IPS-18c (cell line): ENCODE results near the gene ABCA4.

Source experiments
- H3K4me3 ChIP-seq: 2 replicates; pipeline ENCODE4 v1.7.0; 2013; ENCODE audit warnings: low read depth, mild to moderate bottlenecking, low read length, moderate library complexity; ENCODE audit not compliant: insufficient read depth
- H3K9me3 ChIP-seq: one replicate; pipeline ENCODE4 v1.6.1; 2013; ENCODE audit warnings: mild to moderate bottlenecking, low read length, moderate library complexity; ENCODE audit not compliant: control insufficient read depth, insufficient read depth

The ABCA4 gene

DNA sequence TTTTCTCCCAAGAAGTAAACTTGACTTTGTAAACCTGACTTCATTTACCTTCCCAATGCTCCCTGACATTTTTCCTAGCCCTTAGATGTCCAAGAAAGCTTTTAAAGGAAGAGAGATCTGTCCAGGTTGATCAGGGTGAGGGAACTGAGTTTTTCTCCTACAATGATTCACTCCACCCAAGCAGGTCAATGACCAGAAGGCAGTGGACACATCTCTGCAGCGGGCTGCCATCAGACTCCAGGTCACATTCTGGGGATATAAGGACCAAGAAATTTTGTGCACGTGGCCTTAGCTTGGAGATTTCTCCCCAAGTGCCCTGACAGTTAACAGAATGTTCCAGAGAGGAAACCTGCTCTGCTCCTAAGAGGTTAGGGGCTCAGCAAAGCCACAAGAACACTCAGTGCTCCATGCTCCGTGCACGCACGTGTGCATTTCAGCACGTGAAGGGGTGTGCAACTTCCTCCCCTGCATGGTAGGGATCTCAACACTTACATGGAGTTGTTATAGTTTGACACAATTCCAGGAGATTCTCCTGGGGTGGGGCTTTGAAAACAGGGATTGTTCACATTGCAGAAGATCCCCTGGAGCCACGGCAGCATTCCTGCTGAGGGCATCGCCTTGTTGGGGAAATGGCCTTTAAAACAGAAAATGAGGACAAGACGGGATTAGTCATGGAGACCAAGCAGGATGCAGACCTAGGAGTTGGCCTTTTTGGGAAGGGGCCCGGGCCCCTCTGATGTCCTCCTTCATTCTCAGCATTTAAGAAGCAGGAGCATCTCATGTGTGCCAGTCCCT lies 9.8 kb downstream of the ABCA4 start:
- Histone ChIP-seq H3K9me3 (no peaks in the 10 kb centered on the region), H3K4me3 (no peak overlapping the region)

DNA sequence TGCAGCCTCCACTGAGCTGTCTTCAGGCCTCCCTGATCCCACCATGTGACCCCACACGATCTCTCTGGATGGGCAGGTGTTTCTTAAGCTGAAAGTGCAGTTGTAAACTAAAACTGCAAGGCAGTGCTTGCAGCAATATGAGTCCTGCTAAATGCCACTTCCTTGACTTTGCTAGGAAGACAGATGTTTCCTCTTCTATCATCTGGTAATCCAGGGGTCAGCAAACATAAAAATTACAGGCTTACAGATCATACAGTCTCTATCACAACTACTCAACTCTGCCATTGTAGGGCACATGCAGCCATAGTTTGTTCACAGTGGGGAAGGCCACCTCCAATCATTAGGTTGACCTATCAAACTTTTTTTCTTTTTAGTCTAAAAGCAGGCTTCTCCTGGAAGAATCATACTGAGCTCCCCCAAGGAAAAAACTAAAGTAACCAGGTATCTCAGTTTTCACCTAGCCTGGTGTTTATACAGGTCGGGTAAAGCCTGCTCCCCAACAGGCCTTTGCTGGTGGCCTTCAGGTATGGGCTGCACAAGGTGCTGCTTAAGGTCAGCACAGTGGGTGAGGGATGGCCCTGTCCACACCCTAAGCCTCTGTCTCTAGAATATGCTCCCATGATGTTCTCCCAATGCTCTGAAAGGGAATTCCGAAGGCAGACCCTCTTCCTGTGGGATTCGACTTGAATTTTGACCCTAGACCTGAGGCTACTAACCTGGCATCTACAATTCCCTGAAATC lies 10.8 kb downstream of the ABCA4 start:
- H3K4me3 ChIP-seq: no peak overlapping the region
- H3K9me3 ChIP-seq: no peaks in the 10 kb centered on the region

DNA sequence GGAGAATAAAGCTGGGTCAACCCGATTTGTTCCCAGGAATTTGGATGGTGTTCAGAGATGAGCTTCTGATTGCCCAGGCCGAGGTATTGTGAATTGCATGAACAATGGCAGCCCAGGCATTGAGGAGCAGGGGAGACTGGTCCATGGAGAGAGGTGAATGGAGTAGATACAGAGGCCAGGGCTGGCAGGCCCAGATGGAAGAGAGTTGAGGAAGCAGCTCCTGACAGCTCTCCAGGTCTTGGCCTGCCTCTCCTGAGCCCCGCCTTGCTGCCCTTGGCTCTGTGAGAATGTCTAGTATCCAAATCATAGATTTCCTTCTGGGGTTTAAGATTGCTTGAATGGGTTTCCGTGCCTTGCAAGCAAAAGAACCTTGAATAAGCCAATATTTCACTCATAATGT lies 11.5 kb downstream of the ABCA4 start:
- H3K4me3 ChIP-seq: no peak overlapping the region

DNA sequence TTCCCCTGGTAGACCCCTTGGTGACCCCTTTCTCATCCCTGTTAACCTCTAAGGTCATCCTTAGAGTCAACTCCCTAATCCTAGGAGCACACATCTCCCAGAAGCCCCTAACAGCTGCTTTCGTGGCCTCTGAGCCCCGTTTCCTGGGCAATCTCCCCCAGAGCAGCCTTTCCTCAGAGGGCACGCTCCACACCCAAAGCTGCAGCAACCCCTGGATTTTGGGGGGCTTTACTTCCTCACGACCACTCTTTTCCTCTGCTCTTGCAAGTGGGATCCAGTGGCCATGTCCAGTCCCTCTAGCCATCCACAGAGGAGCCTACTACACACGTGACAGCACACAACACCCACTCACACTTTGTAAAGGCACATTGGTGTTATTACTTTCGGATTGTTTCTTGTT lies 13.8 kb downstream of the ABCA4 start:
- Histone ChIP-seq H3K4me3 (no peak overlapping the region), H3K9me3 (peaks cover 2% of the 10 kb centered on the region)

More for the DNA sequence above, 11.5 kb downstream of the ABCA4 start:
- no peaks in the 10 kb centered on the region for H3K9me3 ChIP-seq

DNA sequence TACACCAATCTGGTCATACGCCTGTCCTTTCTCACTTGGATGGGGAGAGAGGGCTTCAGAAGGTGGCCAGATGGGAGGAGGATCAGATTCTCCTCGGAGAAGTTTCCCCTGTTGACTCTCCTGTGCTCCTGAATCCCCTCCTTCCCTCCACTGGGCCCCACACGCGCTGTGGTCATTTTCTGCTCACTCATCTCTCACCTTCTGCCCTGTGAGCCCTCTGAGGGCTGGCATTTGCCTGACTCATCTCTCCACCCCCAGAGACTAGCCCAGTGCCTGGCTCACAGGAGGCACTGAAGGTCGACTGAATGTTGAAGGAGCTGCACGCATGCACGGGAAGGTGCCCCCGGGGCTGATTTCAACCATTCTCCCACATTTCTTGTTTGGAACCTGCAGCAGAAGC lies 14.2 kb downstream of the ABCA4 start:
- Histone ChIP-seq H3K4me3 (no peak overlapping the region), H3K9me3 (peaks cover 2% of the 10 kb centered on the region)

DNA sequence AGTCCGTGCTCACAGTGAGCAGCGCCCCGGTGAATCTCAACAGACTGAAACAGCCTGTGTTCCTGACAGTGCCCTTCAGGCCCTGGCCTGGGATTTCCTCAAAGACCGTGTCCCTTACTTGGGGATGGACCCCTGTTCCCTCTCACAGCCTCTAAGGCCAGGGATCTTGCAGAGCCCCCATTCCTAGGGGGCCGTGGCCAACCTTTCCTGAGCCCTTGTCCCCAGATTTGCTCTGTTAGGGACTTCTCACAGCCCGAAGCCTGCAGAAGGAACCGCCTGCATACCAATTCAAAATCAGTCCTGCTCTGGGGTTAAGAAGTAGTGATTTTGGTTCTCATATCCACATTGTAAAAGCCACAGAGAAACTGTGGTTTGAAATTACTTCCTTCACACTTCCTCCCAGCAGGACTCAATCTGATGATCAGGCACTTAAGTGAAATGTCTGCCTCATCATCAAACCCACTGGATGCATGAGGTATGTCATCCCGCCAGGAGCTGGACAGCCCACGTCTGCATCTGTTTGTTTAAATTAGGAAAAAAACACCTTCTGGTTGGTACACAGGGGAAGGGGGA lies 14.9 kb downstream of the ABCA4 start:
- Histone ChIP-seq H3K4me3 (no peak overlapping the region), H3K9me3 (peaks cover 2% of the 10 kb centered on the region)

DNA sequence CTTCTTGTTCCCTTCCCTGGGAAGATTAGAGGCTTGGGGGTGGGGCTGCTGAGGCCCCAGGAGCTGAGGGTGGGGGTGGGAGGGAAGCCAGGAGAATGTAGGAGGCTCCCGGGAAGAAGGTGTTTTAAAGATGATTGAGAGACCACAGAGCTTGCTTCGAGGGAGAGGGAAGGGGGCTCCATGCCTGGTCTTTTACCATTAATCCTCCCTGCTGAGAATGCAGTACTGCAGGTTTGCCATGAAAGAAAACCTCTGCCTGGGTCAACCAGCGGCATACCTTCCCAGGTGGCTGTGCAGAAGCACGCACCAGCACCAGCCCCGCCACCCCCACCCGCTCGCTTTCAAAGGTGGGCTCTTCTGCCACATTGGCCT lies 15.4 kb downstream of the ABCA4 start:
- Histone ChIP-seq H3K4me3 (no peak overlapping the region), H3K9me3 (peaks cover 2% of the 10 kb centered on the region)

DNA sequence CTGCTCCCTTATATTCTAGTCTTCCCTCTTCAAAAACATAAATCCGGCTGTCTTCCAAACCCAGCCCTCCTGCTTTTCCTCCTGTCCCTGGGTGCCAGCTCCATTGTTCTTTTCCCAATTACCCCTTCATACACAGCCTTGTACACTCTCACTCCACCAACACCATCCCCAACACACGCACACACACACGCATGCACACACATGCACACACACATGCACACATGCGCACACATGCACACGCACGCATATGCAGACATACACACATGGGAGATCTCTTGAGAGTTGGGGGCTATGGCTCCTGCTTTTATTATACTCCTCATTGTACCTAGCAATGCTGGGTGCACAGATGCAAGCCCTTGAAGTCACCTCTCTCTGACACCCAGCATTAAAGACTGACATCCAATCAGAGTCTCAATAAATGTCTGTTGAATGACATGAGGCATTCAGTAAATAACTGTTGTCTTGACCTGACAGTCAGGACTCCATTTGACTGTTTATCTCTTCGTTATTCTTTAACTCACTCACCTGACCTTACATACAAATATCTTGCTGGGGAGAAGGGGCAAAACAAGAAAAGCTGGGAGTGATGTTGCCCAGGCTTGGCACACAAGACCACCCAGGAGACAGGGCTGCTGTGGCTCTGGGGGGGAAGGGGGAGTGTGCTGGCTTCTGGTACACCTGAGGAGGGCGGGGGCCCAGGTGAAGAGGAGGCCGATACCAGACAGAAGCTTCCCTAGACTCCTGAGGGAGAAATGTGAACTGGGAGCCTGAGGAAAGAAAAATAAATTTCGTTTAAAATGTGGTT lies 16.0 kb downstream of the ABCA4 start:
- H3K4me3 ChIP-seq: no peak overlapping the region

DNA sequence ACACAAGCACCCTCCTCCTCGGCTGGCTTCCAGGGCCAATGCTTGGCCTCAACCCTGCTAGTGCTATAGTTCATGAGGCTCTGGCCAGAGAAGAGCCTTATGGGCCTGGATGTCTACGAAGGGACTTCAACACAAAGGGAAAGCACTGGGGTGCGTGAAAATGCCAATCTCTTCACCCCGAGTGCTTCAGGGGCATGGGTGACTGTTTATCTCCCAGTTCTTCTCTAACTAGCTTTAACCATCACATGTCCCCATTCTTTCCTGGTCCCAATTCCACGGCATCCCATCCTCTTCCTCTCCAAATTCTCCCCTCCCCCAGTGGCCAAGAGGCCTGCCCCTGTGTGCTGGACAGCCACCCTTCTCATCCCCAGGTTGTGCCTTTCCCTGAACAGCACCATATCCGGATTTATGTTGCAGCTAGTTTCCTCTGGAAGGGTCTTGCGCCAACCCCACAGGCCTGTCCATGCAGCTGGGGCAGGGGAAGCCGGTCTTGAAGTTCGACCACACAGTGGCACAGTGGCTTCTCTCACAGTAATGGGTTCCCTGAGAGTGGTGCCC lies 16.7 kb downstream of the ABCA4 start:
- Histone ChIP-seq H3K9me3 (peaks cover 2% of the 10 kb centered on the region), H3K4me3 (no peak overlapping the region)

More for the DNA sequence above, 16.0 kb downstream of the ABCA4 start:
- H3K9me3 ChIP-seq: peaks cover 2% of the 10 kb centered on the region

DNA sequence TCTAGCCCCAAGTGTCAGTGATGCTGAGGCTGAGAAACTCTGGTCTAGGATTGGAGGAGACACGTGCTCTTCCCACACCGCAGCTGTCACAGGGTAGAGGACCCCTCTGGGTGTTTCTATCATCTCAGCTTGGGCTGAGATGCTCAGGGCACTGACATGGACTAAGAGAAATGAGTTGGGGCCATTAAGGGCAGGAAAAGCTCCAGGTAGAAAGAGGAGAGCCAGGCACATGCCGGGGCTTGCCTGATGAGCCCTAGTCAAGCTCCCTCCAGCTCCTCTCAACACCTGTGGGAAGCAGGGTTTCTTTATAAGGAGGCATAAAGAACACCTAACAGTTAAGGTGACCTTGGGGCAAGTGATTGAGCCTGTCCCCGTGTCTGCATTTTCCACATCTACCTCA lies 17.3 kb downstream of the ABCA4 start:
- peaks cover 2% of the 10 kb centered on the region for H3K9me3 ChIP-seq
- H3K4me3 ChIP-seq: no peak overlapping the region

DNA sequence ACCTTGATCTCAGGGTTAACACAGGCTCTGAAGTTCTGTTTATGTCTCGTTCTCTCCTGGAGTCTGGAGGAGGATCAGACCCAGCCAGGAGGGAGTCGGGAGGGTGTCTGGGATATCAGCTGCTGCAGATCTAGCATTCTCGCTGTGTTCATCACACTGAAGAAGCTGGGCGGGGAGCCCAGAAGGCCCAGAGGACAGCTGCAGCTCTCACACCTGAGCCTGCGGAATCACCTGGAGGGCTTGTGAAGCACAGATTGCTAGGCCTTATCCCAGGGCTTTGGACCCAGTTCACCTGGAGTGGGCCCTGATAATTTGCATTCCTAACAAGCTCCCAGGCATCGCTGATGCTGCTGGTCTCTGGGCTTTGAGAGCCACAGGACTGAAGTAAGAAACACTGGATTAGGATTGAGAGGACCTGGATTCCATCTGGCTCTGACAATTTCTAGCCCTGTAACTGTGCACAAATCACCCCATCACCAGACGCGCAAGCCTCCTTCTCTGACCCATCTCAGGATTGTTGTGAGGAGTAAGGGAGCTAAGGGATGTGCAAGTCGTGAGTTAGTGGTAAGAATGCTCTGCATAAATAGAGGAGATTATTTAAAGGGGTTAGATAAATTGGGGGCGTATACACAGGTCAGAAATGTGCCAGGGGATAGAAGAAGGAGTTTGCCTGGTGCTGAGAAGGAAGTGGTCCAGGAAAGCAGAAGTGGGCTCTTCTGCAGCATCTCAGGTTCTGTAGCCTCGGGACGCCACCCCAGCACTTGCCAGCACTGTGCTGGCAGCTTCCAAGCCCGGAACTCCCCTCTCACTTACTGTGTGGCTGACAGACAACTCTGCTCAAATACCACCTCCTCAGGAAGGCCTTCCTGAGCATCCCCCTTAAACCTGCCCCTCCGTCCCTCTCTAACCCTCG lies 19.1 kb downstream of the ABCA4 start:
- H3K9me3 ChIP-seq: peaks cover 2% of the 10 kb centered on the region
- H3K4me3 ChIP-seq: no peak overlapping the region

DNA sequence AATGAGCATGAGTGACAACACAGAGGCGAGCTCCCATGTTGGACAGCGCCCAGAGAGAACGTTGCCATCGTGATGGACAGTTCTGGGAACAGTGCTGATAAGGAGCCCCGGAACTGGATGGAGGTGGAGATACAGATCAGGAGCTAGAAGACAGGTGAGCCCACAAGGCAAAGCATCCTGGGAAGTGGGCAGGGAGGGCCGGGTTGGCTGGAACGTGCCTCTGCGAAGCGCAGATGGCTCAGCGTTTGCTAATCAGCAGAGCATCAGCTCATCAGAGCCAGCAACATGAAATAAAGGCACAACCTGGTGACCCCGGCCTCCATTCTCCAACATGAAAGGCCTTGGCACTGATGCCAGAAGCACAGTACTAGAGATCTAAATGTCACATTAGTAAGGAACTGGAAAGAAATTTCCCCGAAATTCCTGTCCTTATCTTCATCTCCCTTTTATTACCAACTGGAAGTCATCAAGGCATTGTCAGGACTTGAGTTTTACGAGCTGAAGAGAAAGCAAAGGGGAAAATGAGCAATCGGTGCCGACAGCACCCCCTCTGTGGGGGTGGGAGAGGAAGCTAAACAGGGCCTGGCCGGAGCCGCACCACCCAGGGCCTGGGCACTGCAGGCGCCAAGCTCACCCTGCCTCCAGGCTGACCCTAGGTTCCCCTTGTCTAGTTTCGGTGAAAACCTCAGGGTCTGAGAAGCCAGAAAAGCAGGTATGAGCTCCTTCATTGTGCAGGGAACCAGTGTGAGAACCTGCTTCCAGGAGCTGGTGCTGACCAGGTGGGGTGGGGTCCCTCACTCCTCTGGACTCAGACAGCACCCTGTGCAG lies 19.9 kb downstream of the ABCA4 start:
- Histone ChIP-seq H3K4me3 (no peak overlapping the region), H3K9me3 (peaks cover 2% of the 10 kb centered on the region)

DNA sequence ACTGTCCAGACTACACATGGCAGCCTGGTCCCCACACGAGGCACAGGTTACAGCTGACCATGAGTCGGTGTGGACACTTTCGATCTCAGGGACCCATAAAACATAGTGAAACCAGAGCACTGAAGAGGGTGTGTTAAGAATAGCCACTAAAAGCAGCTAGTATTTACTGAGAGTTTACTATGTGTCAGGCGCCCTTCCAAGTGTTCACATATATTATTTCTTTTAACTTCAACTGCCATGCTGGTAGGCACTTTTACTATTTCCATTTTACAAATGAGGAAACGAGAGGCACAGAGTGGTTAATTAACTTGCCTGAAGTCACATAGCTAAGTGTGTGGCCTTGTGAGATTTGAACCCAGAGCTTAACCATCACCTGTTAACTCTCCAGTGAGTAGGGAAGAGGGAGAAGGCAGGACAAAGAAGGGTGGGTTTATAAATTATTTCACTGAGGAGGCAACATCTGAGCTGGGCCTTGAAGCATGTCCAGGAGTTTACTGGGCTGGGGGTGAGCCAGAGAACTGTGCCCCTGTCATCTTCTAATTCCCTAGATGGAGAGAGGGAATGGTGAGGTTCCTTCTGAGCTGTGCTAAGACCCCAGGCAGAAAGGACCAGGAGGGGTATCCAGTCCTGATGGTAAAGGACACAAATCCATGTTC lies 20.7 kb downstream of the ABCA4 start:
- H3K9me3 ChIP-seq: peaks cover 2% of the 10 kb centered on the region
- H3K4me3 ChIP-seq: no peak overlapping the region

DNA sequence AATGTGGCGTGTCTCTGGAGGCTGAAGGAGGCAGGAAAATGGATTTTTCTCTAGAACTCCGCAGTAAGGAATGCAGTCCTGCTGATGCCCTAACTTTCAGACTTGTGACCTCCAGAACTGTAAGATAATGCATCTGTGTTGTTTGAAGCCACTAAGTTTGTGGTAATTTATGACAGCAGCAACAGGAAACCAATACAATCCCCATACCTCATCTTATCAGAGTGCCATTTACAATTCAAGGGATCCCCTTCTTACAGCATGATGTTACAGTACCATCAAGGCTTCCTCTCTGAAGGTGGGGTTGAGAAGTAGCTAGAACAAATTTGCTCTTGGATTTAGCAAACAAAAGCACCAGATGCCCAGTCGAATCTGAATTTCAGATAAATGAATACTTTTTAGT lies 21.6 kb downstream of the ABCA4 start:
- no peak overlapping the region for H3K4me3 ChIP-seq
- peaks cover 2% of the 10 kb centered on the region for H3K9me3 ChIP-seq

DNA sequence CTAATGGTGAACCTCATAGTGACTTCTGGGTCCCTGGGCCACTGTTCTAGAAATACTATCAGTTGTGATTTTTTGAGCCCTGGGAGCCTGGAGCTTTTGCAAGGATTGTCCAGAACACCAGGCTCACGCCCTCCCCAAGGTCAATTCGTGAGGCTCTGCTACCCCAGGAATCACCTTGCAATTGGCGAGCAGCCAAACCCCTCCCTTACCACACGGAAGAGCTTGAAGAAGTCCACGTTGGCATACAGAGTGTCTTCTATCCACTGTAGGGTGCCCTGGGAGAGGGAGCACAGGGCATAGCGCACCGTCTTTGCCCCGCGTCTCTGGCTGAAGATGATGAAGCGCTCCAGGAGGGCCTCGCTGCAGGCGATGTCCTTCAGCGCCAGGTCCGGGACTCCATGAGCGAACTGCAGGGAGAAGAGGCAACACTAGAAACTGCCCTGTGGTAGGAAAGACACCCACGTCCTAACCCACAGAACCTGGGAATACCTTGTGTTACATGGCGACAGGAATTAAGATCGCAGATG lies 22.3 kb downstream of the ABCA4 start:
- H3K4me3 ChIP-seq: no peak overlapping the region
- H3K9me3 ChIP-seq: no peaks in the 10 kb centered on the region
